GM18909 (cell line): Measurements from ENCODE around the gene EPHX1.

Experiments
- ATAC-seq: cut with Tn5 transposase; IDR thresholded peaks from one replicate; pipeline ENCODE4 v1.9.1; 2021; ENCODE audit warnings: mild to moderate bottlenecking; ENCODE audit not compliant: unreplicated experiment, poor library complexity

Gene EPHX1

GRCh38 chr1:225840223-225840610 is 30.3 kb downstream of the EPHX1 start:
- no peak for ATAC-seq

- ATAC-seq = no peak
These were observed 30.8 kb downstream of the EPHX1 start for GRCh38 chr1:225840713-225841112.

- ATAC-seq = no peak
These were observed 32.1 kb downstream of the EPHX1 start for GRCh38 chr1:225842074-225842473.

GRCh38 chr1:225842788-225843425 is 33.0 kb downstream of the EPHX1 start:
- ATAC-seq = no peak

GRCh38 chr1:225843426-225843795 is 33.5 kb downstream of the EPHX1 start:
- no peak for ATAC-seq

- ATAC-seq = no peak
These were observed 34.5 kb downstream of the EPHX1 start for GRCh38 chr1:225844236-225845061.

GRCh38 chr1:225845097-225845496 is 35.2 kb downstream of the EPHX1 start:
- ATAC-seq = no peak

GRCh38 chr1:225845571-225846259 is 35.8 kb downstream of the EPHX1 start:
- ATAC-seq = no peak

GRCh38 chr1:225846331-225847310 is 36.7 kb downstream of the EPHX1 start:
- ATAC-seq = no peak

- no peak for ATAC-seq
These were observed 37.7 kb downstream of the EPHX1 start for GRCh38 chr1:225847610-225848009.

GRCh38 chr1:225848030-225848955 is 38.4 kb downstream of the EPHX1 start:
- peak; percentile 68 for ATAC-seq

- ATAC-seq = no peak
These were observed 40.0 kb downstream of the EPHX1 start for GRCh38 chr1:225849925-225850324.

- no peak for ATAC-seq
These were observed 40.4 kb downstream of the EPHX1 start for GRCh38 chr1:225850370-225850769.

- peak; percentile 67 for ATAC-seq
These were observed 41.9 kb downstream of the EPHX1 start for GRCh38 chr1:225851805-225852204.

- ATAC-seq = no peak
These were observed 42.6 kb downstream of the EPHX1 start for GRCh38 chr1:225852413-225853124.

- no peak for ATAC-seq
These were observed 43.5 kb downstream of the EPHX1 start for GRCh38 chr1:225853441-225853840.

- no peak for ATAC-seq
These were observed 45.8 kb downstream of the EPHX1 start for GRCh38 chr1:225855503-225856300.

- ATAC-seq = no peak
These were observed 47.3 kb downstream of the EPHX1 start for GRCh38 chr1:225857256-225857655.
